ENCODE data around the gene CPN1. TPM values are rescaled to one million over a fixed set of nuclear protein-coding genes. Genes with fewer than 3 reads are reported as not detected.

Gene CPN1
- total RNA-seq, 1 experiment from 2014 or later: not detected

GRCh38 chr10:100130831-100131230 is 49.2 kb upstream of the CPN1 start:
- H4K20me1 ChIP-seq (ENCODE audit: control insufficient read depth, insufficient read depth, insufficient read length): no peaks in the 10 kb centered on the region
- H2BK5ac ChIP-seq (ENCODE audit: insufficient read length, low read length): no peak overlapping the region
- H4K5ac ChIP-seq (ENCODE audit: insufficient read length, low read depth, low read length): no peak overlapping the region
- H3K56ac ChIP-seq (ENCODE audit: insufficient read length, low read depth, low read length): no peak overlapping the region
- no peak overlapping the region for H3K23ac ChIP-seq (ENCODE audit: insufficient read length, low read depth, low read length)
- H3K79me1 ChIP-seq (ENCODE audit: insufficient read depth, low read depth, low read length, poor library complexity, severe bottlenecking): no peaks in the 10 kb centered on the region
- no peaks in the 10 kb centered on the region for H3K9me3 ChIP-seq (ENCODE audit: control insufficient read depth, low read depth, low read length)
- H3T11ph ChIP-seq (ENCODE audit: low read length): no peak overlapping the region
- H3K36me3 Mint-ChIP-seq (ENCODE audit: insufficient read depth in 1 of 3, low read depth in 3 of 3): peaks cover 0 to 4% (median 2%) of the 10 kb centered on the region in 3 experiments; a peak in 3 of 7 replicates
- H2BK20ac ChIP-seq (ENCODE audit: low read depth, low read length, poor library complexity, severe bottlenecking): no peak overlapping the region
- H3K4me1 Mint-ChIP-seq: peaks cover 0 to 2% of the 10 kb centered on the region in 2 experiments; a peak in 1 of 4 replicates
- H2AFZ ChIP-seq (ENCODE audit: low read length): no peak overlapping the region
- TF ChIP-seq CTCF (conservative IDR thresholded peaks at IDR 0.05): no peak
- no peaks in the 10 kb centered on the region for H3K27me3 ChIP-seq (ENCODE audit: insufficient read depth, low read length)
- no peak overlapping the region for H2AK5ac ChIP-seq (ENCODE audit: insufficient read length, low read length)
- no peaks in the 10 kb centered on the region for H3K79me2 ChIP-seq (ENCODE audit: insufficient read depth, low read length)
- H2BK120ac ChIP-seq (ENCODE audit: low read depth, low read length, poor library complexity, severe bottlenecking): no peak overlapping the region
- no peaks in the 10 kb centered on the region for H3K4me1 ChIP-seq (ENCODE audit: insufficient read depth, low read length)
- H3K4me2 ChIP-seq (ENCODE audit: insufficient read depth, insufficient read length, low read length): no peak overlapping the region
- no peak overlapping the region for H3K18ac ChIP-seq (ENCODE audit: insufficient read length, low read depth, low read length)
- H3K23me2 ChIP-seq (ENCODE audit: insufficient read length, low read depth, low read length, poor library complexity, severe bottlenecking): no peaks in the 10 kb centered on the region
- H2BK12ac ChIP-seq (ENCODE audit: insufficient read length, low read depth, low read length): no peak overlapping the region
- H4K8ac ChIP-seq (replicated peaks; ENCODE audit: insufficient read length, low read depth, low read length): no peak overlapping the region
- no peak overlapping the region for H4K91ac ChIP-seq (ENCODE audit: insufficient read length, low read depth, low read length)
- no CpG with 5 or more reads among the region's 7 CpGs for WGBS (ENCODE audit: extremely low coverage, insufficient read length, low lambda C conversion rate)
- no peak overlapping the region for H3K27ac Mint-ChIP-seq
- no peak overlapping the region for H3K27ac ChIP-seq (ENCODE audit: insufficient read length, low read depth, low read length)
- no peak overlapping the region for H3K14ac ChIP-seq (ENCODE audit: insufficient read depth, low read length)
- no peak overlapping the region for H3K4me3 Mint-ChIP-seq
- H3K4ac ChIP-seq (ENCODE audit: low read depth, low read length): no peak overlapping the region
- peaks cover 1% of the 10 kb centered on the region; the same call in 1 of the 2 replicates for H3K27me3 Mint-ChIP-seq (ENCODE audit: low read depth)
- no peak for DNase-seq
- no peak overlapping the region for H2BK15ac ChIP-seq (ENCODE audit: low read depth, low read length)
- H3K9me3 Mint-ChIP-seq: peaks cover 21 to 23% of the 10 kb centered on the region in 2 experiments
- no peak overlapping the region for H3K9ac ChIP-seq (ENCODE audit: extremely low read depth, insufficient read length, low read length)
